8988T (cell line): ENCODE results near the gene TPST2.
"Not testable (repeated sequence)": the region's sequence is repeated elsewhere in the genome, so short reads cannot be mapped to it uniquely, and the experiment has no call there.

ENCODE experiments used
- DNase-seq: peaks from one replicate; pipeline ENCODE4 v3.0.0; 2011

Gene TPST2

DNA sequence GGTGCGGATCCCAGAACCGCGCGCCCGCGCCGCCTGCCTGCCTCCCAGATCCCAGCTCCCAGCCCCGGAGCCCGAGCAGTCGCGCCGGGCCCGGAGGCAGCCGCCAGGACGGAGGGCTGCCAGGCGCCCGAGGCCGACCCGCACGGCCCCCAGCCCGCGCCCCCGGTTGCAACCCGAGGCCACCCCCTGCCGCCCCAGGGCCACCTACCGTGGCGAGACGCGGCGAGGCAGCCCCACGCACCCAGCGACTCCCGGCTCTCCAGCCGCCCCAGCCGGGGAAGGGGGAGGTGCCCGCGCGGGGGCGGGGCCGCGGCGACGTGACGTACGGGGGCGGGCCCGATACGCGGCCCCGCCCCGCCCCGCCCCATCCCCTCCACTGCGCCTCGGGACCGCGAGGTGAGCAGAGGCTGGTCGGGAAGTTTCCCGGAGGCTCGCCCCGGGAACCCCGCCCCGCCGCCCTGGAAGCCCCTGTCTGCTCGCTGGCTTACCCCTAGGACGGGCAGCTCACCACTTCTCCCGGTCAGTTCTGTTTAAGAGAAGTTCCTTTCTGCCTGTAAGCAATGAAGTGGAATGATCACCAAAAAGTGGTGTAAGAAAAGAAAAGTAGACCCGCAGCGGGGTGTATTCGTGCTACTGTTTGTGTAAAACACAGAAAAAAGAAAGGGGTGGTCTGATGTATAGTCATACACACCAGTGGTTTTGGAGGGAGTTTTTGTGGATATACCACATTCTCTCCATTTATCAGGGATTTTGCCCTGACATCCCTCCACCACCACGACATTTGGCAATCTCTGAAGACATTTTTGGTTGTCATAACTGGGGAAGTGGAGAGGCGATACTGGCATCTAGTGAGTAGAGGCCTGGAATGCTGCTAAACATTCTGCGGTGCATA lies at the start of gene TPST2:
Gene TPST2 (minus strand): TSS at position 288 of the 892 bp plus-strand sequence. CDS start 48,502 bp downstream, outside the sequence.
- peak; percentile 72 for DNase-seq

- no peak for DNase-seq
Observed at GRCh38 chr22:26636296-26636695, 46.4 kb upstream of the TPST2 start.

DNA sequence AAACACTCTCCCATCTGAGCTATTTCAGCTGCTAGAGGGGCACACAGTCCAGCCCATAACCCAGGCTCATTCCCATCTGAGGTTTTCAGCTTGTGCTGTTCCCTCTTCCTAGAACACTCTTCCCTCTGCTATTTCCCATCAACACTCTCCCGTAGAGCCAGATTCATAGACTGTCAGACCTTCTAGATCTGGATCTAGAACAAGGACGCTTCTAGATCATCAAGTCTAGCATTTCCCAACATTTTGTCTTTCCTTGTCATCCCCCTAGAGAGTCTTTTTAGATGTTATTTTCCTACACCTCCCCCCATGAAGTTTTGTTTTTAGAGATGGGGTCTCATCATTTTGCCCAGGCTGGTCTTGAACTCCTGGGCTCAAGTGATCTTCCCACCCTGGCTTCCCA lies 45.2 kb upstream of the TPST2 start:
- DNase-seq, result no peak

DNA sequence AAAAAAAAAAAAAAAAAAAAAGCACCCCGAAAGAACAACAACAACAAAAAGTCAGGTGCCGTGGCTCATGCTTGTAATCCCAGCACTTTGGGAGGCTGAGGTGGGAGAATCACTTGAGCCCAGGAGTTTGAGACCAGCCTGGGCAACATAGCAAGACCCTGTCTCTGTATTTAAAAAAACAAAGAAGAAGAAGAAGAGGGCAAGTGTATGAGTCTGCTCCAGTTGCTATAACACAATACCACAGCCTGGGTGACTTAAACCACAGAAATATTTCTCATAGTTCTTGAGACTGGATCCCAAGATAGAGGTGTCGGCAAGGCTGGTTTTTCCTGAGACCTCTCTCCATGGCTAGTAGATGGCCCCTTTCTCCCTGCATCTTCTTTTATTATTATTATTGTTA lies 44.3 kb upstream of the TPST2 start:
- DNase-seq, result no peak

GRCh38 chr22:26632422-26633155 lies 42.7 kb upstream of the TPST2 start:
- no peak for DNase-seq

DNA sequence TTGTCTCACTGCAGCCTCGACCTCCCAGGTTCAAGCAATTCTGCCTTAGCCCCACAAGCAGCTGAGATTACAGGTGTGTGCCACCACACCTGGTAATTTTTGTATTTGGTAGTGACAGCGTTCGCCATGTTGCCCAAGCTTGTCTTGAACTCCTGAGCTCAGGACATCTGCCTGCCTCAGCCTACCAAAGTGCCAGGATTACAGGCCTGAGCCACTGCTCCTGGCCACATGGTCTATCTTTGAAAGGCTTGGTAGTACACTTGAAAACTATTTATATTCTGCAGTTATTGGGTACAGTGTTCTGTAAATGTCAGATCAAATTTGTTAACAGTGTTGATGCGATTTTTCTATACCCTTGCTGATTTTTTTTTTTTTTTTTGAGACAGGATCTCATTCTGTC lies 41.4 kb upstream of the TPST2 start:
- DNase-seq, result no peak

DNA sequence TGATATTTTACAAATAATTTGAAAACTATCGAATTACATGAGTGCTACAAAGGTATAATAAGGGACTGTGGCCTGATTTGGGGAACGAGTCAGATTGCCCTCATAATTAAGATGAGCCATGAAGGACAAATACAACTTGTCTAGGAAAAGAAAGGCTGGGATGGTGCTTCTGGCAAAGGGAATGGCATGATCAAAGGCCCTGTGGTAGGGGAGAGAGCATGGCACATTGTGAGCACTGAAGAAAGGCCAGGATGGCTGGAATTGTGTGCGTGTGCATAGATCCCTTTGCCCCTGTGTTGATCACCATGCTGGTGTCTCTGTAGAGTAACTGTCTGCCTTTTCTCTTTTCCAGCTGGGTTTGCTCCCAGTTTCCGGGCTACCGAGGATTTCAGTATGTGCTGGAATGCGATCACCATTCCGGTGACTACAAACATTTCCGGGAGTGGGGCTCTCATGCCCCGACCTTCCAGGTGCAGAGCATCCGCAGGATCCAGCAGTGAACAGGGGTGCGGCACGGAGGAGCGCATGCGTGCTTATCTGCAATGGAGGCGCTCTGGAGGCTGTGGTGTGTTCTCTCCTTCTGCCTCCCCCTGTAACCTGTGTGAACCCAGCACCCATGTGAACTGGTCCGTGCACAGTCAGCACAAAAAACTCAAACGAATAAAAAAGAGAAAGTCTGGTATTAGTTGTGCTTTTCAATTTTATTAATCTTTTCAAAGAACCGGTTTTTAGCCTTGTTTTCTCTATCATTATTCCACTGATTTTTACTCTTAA lies 40.2 kb upstream of the TPST2 start:
- DNase-seq, result no peak

GRCh38 chr22:26624803-26625202 lies 34.9 kb upstream of the TPST2 start:
- DNase-seq, result no peak

DNA sequence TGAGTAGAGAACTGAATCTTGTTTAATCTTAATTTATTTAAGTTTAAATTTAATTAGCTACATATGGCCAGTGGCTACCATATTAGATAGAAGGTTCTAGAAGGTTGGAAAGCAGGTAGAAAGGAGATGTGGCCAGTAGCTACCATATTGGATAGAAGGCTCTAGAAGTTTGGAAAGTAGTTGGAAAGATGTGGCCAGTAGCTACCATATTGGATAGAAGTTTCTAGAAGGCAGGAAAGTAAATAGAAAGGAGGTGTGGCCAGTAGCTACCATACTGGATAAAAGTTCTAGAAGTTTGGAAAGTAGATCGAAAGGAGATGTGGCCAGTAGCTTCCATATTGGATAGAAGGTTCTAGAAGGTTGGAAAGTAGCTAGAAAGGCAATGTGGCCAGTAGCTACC lies 34.1 kb upstream of the TPST2 start:
- no peak for DNase-seq

- no peak for DNase-seq
Observed at GRCh38 chr22:26621663-26622062, 31.7 kb upstream of the TPST2 start, which contains the start of gene CRYBA4. Gene CRYBA4, plus strand, starts transcription at chr22:26621963. Its CDS starts 634 bp downstream, at chr22:26622597.

GRCh38 chr22:26620197-26620596 lies 30.3 kb upstream of the TPST2 start:
- no peak for DNase-seq

DNA sequence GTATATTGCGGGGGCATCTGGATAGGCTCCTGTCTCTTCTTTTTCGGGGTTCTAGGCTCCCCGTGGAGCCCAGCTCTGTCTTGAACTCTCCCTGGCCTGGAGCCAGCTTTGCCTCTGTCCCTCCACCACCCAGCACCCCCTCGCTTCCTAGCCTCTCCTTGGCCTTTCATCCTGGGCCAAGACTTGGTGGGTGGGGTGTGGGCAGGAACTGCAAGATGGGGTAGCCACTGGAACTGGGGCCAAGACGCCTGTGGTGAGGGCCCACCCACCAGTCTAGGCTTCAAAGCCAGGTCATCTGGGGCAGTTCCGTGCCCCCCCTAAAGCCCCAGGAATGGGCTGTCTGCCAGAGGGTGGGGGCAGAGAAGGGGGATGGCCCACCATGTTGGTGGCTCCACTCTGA lies 29.6 kb upstream of the TPST2 start:
- DNase-seq, result no peak

GRCh38 chr22:26618455-26618854 lies 28.5 kb upstream of the TPST2 start:
- no peak for DNase-seq

DNA sequence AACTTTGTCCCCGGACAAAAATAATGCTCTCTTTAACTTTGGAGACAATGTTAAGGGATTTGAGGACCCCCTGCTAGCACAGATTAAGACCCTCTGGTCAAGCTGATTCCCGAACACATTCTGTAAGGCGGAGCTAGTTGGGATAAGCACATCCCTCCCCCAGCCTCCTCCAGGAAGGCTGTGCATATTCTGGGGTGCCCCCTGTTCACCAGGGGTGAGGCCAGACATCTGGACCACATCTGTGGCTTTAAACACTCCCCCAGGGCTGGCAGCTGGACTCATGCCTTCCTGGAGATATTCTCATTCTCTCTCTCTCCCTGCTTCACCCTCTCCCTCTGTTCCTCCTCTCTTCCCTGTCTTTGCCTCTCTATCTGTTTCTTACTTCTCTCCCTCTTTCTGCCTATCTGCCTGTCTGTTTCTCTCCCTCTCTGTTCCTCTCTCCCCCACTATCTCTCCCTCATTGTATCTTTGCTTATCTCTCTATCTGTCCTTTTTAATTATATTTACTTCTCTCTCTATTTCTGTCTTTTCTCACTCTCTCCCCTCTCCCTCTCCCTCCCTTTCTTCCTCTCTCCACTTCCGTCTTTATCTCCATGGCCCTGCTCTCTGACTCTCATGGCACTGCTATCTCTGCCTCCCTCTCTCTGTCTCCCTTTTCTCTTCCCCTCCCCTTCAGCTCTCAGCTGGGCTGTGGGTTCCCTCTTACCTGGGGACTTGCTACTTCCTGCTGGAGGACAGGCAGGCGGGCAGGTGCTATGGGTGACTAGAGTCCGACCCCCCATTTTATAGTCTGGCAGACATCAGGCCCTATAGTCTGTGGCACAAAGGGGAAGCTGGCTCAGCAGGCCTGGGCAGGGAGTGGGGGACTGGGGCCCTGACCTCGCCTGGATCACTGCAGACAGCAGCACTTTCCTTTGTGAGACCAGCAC lies 27.6 kb upstream of the TPST2 start, which contains the start of gene CRYBB1:
Gene CRYBB1 (minus strand): TSS at position 757 of the 929 bp plus-strand sequence. CDS start 1,708 bp downstream, outside the sequence.
- DNase-seq, result no peak

DNA sequence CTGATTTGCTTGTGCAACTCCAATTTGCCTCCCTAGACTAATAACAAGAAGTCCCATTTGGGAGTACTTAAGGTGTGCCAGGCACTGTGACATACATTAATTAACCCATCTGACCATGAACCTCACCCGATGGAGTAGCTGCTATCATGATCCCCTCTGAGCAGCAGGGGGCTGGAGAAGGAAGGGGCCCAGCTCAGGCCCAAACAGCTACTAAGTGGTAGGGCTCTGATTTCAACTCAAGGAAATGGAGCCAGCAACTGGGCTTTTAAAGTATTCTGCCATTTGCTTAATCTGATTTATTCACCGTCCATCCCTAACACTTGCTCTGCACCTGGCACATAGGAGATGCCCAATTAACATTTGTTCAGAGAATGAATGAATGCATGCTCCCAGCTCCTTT lies 26.7 kb upstream of the TPST2 start:
- DNase-seq, result no peak

- DNase-seq, result no peak
Observed at GRCh38 chr22:26615830-26616435, 26.0 kb upstream of the TPST2 start.

DNA sequence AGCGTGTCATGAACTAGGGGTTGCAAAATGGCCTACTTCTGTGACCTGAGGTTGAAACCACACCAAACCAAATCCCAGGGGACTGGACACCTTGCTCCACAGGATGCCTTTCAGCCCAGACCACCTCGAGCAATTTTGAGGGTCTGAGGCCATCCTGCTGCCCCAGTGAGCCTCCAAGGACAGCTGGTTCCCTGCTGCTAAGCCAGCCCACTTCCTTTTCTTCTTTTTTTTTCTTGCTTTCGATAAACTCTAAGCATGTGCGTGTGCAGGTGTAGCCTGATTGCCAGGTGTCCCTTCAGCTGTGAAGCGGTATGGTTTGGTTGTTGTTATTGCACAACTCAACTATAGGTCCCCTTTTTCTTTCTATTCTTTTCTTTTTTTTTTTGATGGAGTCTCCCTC lies 25.2 kb upstream of the TPST2 start:
- no peak for DNase-seq

- DNase-seq, result no peak
Observed at GRCh38 chr22:26614322-26614721, 24.4 kb upstream of the TPST2 start.

DNA sequence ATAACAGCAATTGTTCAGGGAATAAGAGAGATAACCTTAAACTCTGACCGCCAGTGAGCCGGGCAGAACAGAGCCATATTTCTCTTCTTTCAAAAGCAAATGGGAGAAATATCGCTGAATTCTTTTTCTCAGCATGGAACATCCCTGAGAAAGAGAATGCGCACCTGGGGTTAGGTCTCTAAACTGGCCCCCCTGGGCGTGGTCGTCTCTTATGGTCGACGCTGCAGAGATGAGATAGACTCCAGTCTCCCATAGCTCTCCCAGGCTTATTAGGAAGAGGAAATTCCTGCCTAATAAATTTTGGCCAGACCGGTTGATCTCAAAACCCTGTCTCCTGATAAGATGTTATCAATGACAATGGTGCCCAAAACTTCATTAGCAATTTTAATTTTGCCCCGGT lies 23.8 kb upstream of the TPST2 start:
- not testable (repeated sequence) for DNase-seq

GRCh38 chr22:26612652-26613051 lies 22.7 kb upstream of the TPST2 start:
- DNase-seq, result no peak

GRCh38 chr22:26610996-26611395 lies 21.1 kb upstream of the TPST2 start:
- no peak for DNase-seq
